Thyroid gland (tissue), 4 donors: Measurements from ENCODE around the gene HBA1.
"Not testable (repeated sequence)": the region's sequence is repeated elsewhere in the genome, so short reads cannot be mapped to it uniquely, and the experiment has no call there.

Source experiments
- POLR2A ChIP-seq, 2 donors: fragments of 450-650 bp; IDR thresholded peaks; one replicate each; pipeline ENCODE4 v1.6.1; 2017; ENCODE audit warnings: antibody characterized with exemption in 2 of 2, mild to moderate bottlenecking in 2 of 2, moderate library complexity in 1 of 2
- TF ChIP-seq, protein P1 (sequence below), 6 experiments: fragments of 200-600 bp in 3 of 6; fragments of 450-650 bp in 3 of 6; sonication (generic) in 3 of 6; IDR thresholded peaks; one replicate each; pipeline ENCODE4 v1.5.1; 2016 to 2019; ENCODE audit warnings: antibody characterized with exemption in 6 of 6, mild to moderate bottlenecking in 2 of 6, inconsistent platforms in 1 of 6, moderate library complexity in 1 of 6

GRCh38 chr16:172374-172941, 4.0 kb upstream of the HBA1 start, which contains the start of gene HBA2:
- TF ChIP-seq, protein P1, sequence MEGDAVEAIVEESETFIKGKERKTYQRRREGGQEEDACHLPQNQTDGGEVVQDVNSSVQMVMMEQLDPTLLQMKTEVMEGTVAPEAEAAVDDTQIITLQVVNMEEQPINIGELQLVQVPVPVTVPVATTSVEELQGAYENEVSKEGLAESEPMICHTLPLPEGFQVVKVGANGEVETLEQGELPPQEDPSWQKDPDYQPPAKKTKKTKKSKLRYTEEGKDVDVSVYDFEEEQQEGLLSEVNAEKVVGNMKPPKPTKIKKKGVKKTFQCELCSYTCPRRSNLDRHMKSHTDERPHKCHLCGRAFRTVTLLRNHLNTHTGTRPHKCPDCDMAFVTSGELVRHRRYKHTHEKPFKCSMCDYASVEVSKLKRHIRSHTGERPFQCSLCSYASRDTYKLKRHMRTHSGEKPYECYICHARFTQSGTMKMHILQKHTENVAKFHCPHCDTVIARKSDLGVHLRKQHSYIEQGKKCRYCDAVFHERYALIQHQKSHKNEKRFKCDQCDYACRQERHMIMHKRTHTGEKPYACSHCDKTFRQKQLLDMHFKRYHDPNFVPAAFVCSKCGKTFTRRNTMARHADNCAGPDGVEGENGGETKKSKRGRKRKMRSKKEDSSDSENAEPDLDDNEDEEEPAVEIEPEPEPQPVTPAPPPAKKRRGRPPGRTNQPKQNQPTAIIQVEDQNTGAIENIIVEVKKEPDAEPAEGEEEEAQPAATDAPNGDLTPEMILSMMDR (IDR thresholded peaks at IDR 0.05), result not testable (repeated sequence)
- TF ChIP-seq POLR2A (IDR thresholded peaks at IDR 0.05), result not testable (repeated sequence)
